NCI-H2107 (cell line): ENCODE measurements around the gene MMAB.

Experiments used
- DNase-seq: peaks from one replicate; lab custom pipeline; 2025; lab: John Stamatoyannopoulos, UW

Gene MMAB

GRCh38 chr12:109538191-109538863 is 35.0 kb downstream of the MMAB start:
- no peak for DNase-seq

GRCh38 chr12:109537136-109537535 is 36.2 kb downstream of the MMAB start:
- DNase-seq: no peak

- DNase-seq: no peak
Observed at GRCh38 chr12:109535863-109536250, 37.4 kb downstream of the MMAB start.

GRCh38 chr12:109535231-109535862 is 38.0 kb downstream of the MMAB start:
- no peak for DNase-seq

- no peak for DNase-seq
Observed at GRCh38 chr12:109534456-109534855, 38.8 kb downstream of the MMAB start.

GRCh38 chr12:109533487-109533740 is 39.9 kb downstream of the MMAB start:
- DNase-seq: no peak

- DNase-seq: peak; percentile 59
Observed at GRCh38 chr12:109532721-109533486, 40.4 kb downstream of the MMAB start.

GRCh38 chr12:109531411-109531810 is 41.9 kb downstream of the MMAB start:
- no peak for DNase-seq

GRCh38 chr12:109529691-109530640 is 43.3 kb downstream of the MMAB start:
- no peak for DNase-seq

- DNase-seq: no peak
Observed at GRCh38 chr12:109527489-109528123, 45.7 kb downstream of the MMAB start.

- DNase-seq: no peak
Observed at GRCh38 chr12:109525279-109525585, 48.1 kb downstream of the MMAB start.

GRCh38 chr12:109524466-109525278 is 48.6 kb downstream of the MMAB start:
- DNase-seq: no peak

- DNase-seq: no peak
Observed at GRCh38 chr12:109523504-109523903, 49.8 kb downstream of the MMAB start.

GRCh38 chr12:109523071-109523470 is 50.2 kb downstream of the MMAB start:
- DNase-seq: no peak

- DNase-seq: no peak
Observed at GRCh38 chr12:109521831-109522230, 51.5 kb downstream of the MMAB start.

- DNase-seq: no peak
Observed at GRCh38 chr12:109519787-109520186, 53.5 kb downstream of the MMAB start.

- peak; percentile 66 for DNase-seq
Observed at GRCh38 chr12:109518820-109519665, 54.3 kb downstream of the MMAB start.

- DNase-seq: no peak
Observed at GRCh38 chr12:109517619-109518018, 55.7 kb downstream of the MMAB start.

GRCh38 chr12:109513977-109514376 is 59.3 kb downstream of the MMAB start:
- DNase-seq: no peak

GRCh38 chr12:109513051-109513450 is 60.3 kb downstream of the MMAB start:
- DNase-seq: no peak
